Measurements from ENCODE around the gene MPDZ.

GRCh38 chr9:13291718-13292117 is 12.2 kb upstream of the MPDZ start:
- no peak for TF ChIP-seq CTCF (IDR thresholded peaks at IDR 0.05)
- no peak for TF ChIP-seq POLR2A (IDR thresholded peaks at IDR 0.05)
